Type B pancreatic cell (in vitro differentiated cells): ENCODE measurements around the gene TPH2. TPM values are rescaled to one million over a fixed set of nuclear protein-coding genes. Genes with fewer than 3 reads are reported as not detected.

Experiments
- DNase-seq: peaks from one replicate; pipeline ENCODE4 v3.0.0; 2021; ENCODE audit warnings: mixed read lengths; ENCODE audit not compliant: unreplicated experiment; ENCODE audit errors: extremely low spot score
- H3K27ac Mint-ChIP-seq: 2 replicates; pipeline ENCODE4 v1.8.0; 2021; ENCODE audit warnings: mild to moderate bottlenecking, mixed read lengths
- H3K27me3 Mint-ChIP-seq: 2 replicates; pipeline ENCODE4 v1.8.0; 2021; ENCODE audit warnings: mixed read lengths
- H3K36me3 Mint-ChIP-seq: 2 replicates; pipeline ENCODE4 v1.8.0; 2021; ENCODE audit warnings: mixed read lengths
- H3K4me1 Mint-ChIP-seq: one replicate; pipeline ENCODE4 v1.8.0; 2021; ENCODE audit warnings: mixed read lengths; ENCODE audit not compliant: unreplicated experiment
- H3K4me3 Mint-ChIP-seq: 2 replicates; pipeline ENCODE4 v1.8.0; 2021; ENCODE audit warnings: mild to moderate bottlenecking, mixed read lengths
- H3K9me3 Mint-ChIP-seq: 2 replicates; pipeline ENCODE4 v1.8.0; 2021; ENCODE audit warnings: mixed read lengths
- total RNA-seq: library from RNA; stranded (reverse); gene quantifications from 2 replicates; pipeline ENCODE4 v1.2.1, GENCODE V29; 2021; ENCODE audit warnings: low replicate concordance
- TF ChIP-seq, protein P1 (sequence below): fragments of 200-600 bp; sonication (generic); conservative IDR thresholded peaks from 2 replicates; pipeline ENCODE4 v1.5.0; 2021; ENCODE audit warnings: antibody characterized with exemption, mild to moderate bottlenecking

The TPH2 gene
- total RNA-seq, 1 donor from 2014 or later, result not detected

- TF ChIP-seq, protein P1, sequence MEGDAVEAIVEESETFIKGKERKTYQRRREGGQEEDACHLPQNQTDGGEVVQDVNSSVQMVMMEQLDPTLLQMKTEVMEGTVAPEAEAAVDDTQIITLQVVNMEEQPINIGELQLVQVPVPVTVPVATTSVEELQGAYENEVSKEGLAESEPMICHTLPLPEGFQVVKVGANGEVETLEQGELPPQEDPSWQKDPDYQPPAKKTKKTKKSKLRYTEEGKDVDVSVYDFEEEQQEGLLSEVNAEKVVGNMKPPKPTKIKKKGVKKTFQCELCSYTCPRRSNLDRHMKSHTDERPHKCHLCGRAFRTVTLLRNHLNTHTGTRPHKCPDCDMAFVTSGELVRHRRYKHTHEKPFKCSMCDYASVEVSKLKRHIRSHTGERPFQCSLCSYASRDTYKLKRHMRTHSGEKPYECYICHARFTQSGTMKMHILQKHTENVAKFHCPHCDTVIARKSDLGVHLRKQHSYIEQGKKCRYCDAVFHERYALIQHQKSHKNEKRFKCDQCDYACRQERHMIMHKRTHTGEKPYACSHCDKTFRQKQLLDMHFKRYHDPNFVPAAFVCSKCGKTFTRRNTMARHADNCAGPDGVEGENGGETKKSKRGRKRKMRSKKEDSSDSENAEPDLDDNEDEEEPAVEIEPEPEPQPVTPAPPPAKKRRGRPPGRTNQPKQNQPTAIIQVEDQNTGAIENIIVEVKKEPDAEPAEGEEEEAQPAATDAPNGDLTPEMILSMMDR, result no peak
- no peaks in the 10 kb centered on the region for H3K9me3 Mint-ChIP-seq
- peaks cover 40% of the 10 kb centered on the region for H3K4me1 Mint-ChIP-seq
- H3K27me3 Mint-ChIP-seq, result peaks cover 30% of the 10 kb centered on the region
- no peak overlapping the region for H3K27ac Mint-ChIP-seq
- no peak overlapping the region for H3K4me3 Mint-ChIP-seq
- H3K36me3 Mint-ChIP-seq, result no peaks in the 10 kb centered on the region
- DNase-seq, result no peak
Measured at GRCh38 chr12:71945121-71945520, 6.5 kb downstream of the TPH2 start.

- Mint-ChIP-seq H3K36me3 (no peaks in the 10 kb centered on the region), H3K4me1 (peaks cover 45% of the 10 kb centered on the region), H3K9me3 (no peaks in the 10 kb centered on the region), H3K4me3 (no peak overlapping the region), H3K27ac (no peak overlapping the region), H3K27me3 (peaks cover 37% of the 10 kb centered on the region)
- no peak for DNase-seq
- TF ChIP-seq, protein P1, result no peak
Measured at GRCh38 chr12:71945883-71946282, 7.2 kb downstream of the TPH2 start.

DNA sequence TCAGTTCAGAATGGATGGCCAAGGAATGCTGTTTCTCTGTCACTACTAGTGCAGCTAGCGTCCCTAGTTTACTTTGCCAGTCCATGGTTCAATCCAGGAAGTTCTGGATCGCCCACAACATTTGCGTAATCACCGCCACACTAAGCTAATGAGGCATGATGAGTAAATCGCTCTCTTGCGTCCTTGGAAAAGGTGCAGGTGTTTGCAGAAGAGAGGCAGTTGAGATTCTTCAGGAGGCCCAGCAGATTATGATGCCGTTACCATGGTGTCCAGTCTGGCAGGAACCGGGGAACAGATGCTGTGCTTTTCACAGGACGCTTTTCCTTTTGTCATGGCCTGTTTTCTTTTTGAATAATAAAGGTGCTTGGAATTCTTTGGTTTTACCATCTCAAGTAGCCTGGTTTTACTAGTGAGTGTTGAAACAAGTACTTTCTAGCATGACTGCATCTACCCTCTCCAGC is 9.0 kb downstream of the TPH2 start:
- Mint-ChIP-seq H3K36me3 (no peaks in the 10 kb centered on the region), H3K27ac (no peak overlapping the region)
- TF ChIP-seq, protein P1, result no peak

GRCh38 chr12:71948390-71948789 is 9.7 kb downstream of the TPH2 start:
- DNase-seq, result no peak
- no peaks in the 10 kb centered on the region for H3K9me3 Mint-ChIP-seq
- H3K4me1 Mint-ChIP-seq, result peaks cover 37% of the 10 kb centered on the region
- TF ChIP-seq, protein P1, result no peak
- H3K27me3 Mint-ChIP-seq, result peaks cover 30% of the 10 kb centered on the region
- H3K4me3 Mint-ChIP-seq, result no peak overlapping the region
- H3K27ac Mint-ChIP-seq, result no peak overlapping the region
- H3K36me3 Mint-ChIP-seq, result no peaks in the 10 kb centered on the region

More for the DNA sequence above, 9.0 kb downstream of the TPH2 start:
- no peak for DNase-seq
- no peak overlapping the region for H3K4me3 Mint-ChIP-seq
- peaks cover 36% of the 10 kb centered on the region for H3K27me3 Mint-ChIP-seq
- no peaks in the 10 kb centered on the region for H3K9me3 Mint-ChIP-seq
- peaks cover 44% of the 10 kb centered on the region for H3K4me1 Mint-ChIP-seq

DNA sequence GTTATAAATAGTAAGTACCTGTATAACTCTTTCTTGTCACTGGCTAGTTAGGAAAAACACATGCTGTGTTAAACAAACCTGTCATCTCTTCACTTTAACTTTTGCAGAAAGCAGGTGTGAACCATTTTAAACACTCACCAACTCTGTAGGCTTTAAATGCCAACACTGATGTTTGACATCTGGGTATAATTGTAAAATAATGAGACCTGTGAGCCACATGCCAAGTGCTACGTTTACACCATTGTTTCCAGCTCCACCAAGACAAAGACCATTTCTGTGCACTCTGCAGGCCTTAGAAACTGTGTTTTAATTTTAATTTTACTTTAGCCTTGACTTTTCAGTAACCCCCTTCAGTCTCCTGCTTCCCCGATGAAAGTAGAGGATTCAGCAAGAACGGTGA is 11.0 kb downstream of the TPH2 start:
- TF ChIP-seq, protein P1, result no peak
- Mint-ChIP-seq H3K27me3 (peaks cover 32% of the 10 kb centered on the region), H3K36me3 (no peaks in the 10 kb centered on the region), H3K9me3 (no peaks in the 10 kb centered on the region), H3K27ac (no peak overlapping the region), H3K4me3 (no peak overlapping the region), H3K4me1 (peaks cover 36% of the 10 kb centered on the region)
- DNase-seq, result no peak

DNA sequence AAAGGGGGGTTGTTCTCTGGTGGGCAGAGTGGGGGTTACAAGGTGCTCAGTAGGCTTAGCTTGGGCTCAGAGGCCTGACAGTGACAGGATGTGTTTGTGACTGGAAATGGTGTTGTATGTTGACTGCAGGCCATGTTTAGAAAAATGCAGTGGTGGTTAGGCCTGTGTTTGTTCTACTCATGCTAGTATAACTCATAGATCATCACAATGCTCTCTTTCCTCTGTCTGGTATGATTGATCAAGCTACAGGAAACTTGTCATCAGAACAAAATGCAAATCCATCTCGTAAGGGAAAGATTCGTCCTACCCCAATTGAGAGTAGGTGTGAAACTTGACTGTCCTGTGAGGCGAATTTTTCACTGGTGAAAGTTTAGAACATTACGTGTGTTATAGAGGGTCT is 11.8 kb downstream of the TPH2 start:
- Mint-ChIP-seq H3K9me3 (no peaks in the 10 kb centered on the region), H3K36me3 (no peaks in the 10 kb centered on the region), H3K4me3 (no peak overlapping the region), H3K27me3 (peaks cover 25% of the 10 kb centered on the region), H3K4me1 (peaks cover 29% of the 10 kb centered on the region), H3K27ac (no peak overlapping the region)
- TF ChIP-seq, protein P1, result no peak
- DNase-seq, result no peak
